Measurements from ENCODE around the gene STMN3.
"Not testable (repeated sequence)": the region's sequence is repeated elsewhere in the genome, so short reads cannot be mapped to it uniquely, and the experiment has no call there.

The STMN3 gene

DNA sequence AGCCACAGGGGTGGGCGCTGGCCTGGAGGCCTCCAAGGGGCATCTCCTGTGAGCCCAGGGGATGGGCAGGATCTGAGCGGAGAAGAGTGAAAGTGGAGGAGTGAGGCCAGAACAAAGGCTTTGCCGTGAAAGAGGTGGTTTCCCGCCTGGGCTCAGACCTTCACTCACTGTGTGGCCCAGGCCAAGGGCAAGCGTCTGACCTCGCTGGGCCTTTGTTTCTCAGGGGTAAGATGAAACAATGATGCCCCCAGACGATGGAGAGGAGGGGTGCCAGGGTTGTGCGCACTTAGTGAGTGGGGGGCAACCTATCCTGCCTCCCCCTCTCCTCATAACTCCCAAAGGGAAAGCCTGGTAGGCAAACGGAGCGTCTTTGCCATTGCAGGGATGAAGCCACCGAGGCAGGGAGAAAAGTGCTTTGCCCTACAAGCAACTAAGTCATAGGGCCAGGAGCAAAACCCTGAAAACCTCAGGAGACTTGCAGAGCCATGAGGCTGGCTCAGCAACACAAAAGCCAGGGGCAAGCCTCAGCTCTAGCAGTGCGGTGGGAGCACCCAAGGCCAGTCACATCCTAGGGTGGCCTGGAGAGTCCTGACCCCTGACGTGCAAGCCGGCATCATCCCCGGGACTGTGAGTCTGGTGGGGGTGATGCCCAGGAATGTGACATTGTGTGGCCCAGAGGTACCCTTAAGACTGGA is 897 bp upstream of the STMN3 start:
- DNase-seq: no peak

- DNase-seq: no peak
Observed at GRCh38 chr20:63652192-63652980, 838 bp downstream of the STMN3 start.

- DNase-seq: no peak
Observed at GRCh38 chr20:63651942-63652191, 1.4 kb downstream of the STMN3 start.

DNA sequence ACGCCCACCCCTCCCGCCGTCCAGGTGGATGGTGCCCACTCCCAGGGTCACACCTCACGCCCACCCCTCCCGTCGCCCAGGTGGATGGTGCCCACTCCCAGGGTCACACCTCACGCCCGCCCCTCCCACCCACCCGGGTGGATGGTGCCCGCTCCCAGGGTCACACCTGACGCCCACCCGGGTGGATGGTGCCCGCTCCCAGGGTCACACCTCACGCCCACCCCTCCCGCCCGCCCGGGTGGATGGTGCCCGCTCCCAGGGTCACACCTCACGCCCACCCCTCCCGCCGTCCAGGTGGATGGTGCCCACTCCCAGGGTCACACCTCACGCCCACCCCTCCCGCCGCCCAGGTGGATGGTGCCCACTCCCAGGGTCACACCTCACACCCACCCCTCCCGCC is 2.7 kb downstream of the STMN3 start:
- not testable (repeated sequence) for DNase-seq

- DNase-seq: no peak
Observed at GRCh38 chr20:63648895-63649589, 4.2 kb downstream of the STMN3 start.

DNA sequence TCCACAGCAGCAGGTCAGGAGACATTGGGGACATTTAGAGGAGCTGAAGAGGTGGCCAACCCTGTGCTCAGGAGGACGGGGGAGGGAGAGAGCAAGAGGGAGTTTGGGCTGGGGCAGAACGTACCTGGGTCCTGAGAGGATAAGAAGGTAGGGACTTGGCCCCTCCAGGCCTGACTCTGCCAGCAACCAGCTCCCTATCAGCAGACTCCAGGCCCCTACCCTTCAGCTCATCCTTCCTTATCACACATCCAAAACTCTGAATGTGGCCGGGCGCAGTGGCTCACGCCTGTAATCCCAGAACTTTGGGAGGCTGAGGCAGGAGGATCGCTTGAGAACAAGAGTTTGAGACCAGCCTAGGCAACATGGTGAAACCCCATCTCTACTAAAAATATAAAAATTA is 5.0 kb downstream of the STMN3 start:
- no peak for DNase-seq

DNA sequence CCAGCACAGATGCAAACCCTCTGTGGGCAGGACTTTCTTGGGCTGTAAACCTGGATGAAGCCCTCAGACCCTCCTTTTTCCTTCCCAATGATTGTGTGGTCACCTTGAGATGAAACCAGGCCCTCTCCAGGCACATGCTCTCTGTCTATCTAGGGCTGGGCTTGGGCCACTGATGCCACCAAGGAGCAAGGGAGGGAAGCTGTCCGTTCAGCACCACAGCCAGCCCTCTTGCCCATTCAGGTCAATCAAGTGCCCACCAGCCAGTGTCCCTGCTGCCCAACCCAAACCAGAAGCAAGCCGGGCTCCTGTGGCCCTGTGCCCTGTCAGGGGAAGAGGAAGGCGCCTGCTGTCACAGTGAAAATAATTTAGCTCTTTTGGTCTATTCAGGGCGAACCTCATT is 8.0 kb downstream of the STMN3 start:
- no peak for DNase-seq

- DNase-seq: no peak
Observed at GRCh38 chr20:63643946-63644345, 9.3 kb downstream of the STMN3 start.

GRCh38 chr20:63643499-63643898 is 9.7 kb downstream of the STMN3 start:
- DNase-seq: no peak

GRCh38 chr20:63642527-63643247 is 10.5 kb downstream of the STMN3 start:
- DNase-seq: no peak

DNA sequence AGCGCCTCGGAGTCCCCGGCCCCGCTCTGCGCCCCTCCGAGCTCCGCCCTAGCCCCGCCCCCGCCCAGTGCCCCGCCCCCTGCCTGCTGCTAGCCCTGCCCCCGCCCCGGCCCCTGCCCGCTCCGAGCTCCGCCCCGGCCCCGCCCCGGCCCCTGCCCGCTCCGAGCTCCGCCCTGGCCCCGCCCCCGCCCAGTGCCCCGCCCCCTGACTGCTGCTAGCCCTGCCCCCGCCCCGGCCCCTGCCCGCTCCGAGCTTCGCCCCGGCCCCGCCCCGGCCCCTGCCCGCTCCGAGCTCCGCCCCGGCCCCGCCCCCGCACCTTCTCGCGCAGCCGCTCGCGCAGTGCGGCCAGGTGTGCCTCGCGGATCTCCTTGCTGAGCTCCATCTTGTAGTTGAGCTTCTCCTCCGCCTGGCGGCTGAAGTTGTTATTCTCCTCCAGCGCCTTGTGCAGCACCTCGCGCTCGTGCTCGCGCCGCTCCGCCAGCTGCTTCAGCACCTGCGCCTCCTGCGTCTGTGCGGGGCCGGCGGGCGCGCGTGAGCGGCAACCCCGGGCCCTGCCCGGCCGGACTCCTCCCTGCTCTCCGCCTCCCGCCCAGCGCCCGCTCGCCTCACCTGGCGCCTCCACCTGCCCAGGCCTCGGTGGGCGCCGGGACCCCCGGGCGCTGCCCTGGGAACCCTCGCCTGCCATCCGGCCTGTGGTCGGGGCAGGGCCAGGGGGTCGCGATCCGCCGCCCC is 11.3 kb downstream of the STMN3 start:
- DNase-seq: peak; percentile 61

GRCh38 chr20:63641146-63641791 is 12.0 kb downstream of the STMN3 start:
- DNase-seq: no peak

GRCh38 chr20:63640686-63641085 is 12.5 kb downstream of the STMN3 start:
- DNase-seq: not testable (repeated sequence)

GRCh38 chr20:63640086-63640485 is 13.1 kb downstream of the STMN3 start:
- no peak for DNase-seq

- no peak for DNase-seq
Observed at GRCh38 chr20:63639093-63639975, 13.9 kb downstream of the STMN3 start.

GRCh38 chr20:63636752-63637628 is 16.2 kb downstream of the STMN3 start:
- no peak for DNase-seq

- DNase-seq: no peak
Observed at GRCh38 chr20:63635431-63636141, 17.6 kb downstream of the STMN3 start.

GRCh38 chr20:63633732-63634131 is 19.5 kb downstream of the STMN3 start:
- no peak for DNase-seq

GRCh38 chr20:63631426-63631825 is 21.8 kb downstream of the STMN3 start:
- not testable (repeated sequence) for DNase-seq
